22Rv1 (cell line): ENCODE results near the gene SFTPA1.
A peak's percentile ranks its signal among the peaks of the same experiment; 100 is the strongest.
"Not testable (repeated sequence)": the region's sequence is repeated elsewhere in the genome, so short reads cannot be mapped to it uniquely, and the experiment has no call there.

Experiments used
- H3K27ac ChIP-seq: fragments of 450-650 bp; 2 replicates; pipeline ENCODE4 v1.5.1; 2017
- CTCF ChIP-seq: fragments of 450-650 bp; IDR thresholded peaks from 2 replicates; pipeline ENCODE4 v1.5.1; 2017; ENCODE audit warnings: mild to moderate bottlenecking
- ZFX ChIP-seq: fragments of 450-650 bp; IDR thresholded peaks from 2 replicates; pipeline ENCODE4 v1.6.1; 2017; ENCODE audit warnings: antibody characterized with exemption, borderline replicate concordance

The SFTPA1 gene

GRCh38 chr10:79601939-79602338 lies 8.8 kb upstream of the SFTPA1 start:
- TF ChIP-seq CTCF (no peak), ZFX (no peak)
- no peak overlapping the region for H3K27ac ChIP-seq

- TF ChIP-seq CTCF (no peak), ZFX (no peak)
- no peak overlapping the region for H3K27ac ChIP-seq
Measured at GRCh38 chr10:79602953-79603352, 7.8 kb upstream of the SFTPA1 start.

- TF ChIP-seq CTCF (no peak), ZFX (no peak)
- H3K27ac ChIP-seq, result no peak overlapping the region
Measured at GRCh38 chr10:79604294-79604693, 6.4 kb upstream of the SFTPA1 start.

DNA sequence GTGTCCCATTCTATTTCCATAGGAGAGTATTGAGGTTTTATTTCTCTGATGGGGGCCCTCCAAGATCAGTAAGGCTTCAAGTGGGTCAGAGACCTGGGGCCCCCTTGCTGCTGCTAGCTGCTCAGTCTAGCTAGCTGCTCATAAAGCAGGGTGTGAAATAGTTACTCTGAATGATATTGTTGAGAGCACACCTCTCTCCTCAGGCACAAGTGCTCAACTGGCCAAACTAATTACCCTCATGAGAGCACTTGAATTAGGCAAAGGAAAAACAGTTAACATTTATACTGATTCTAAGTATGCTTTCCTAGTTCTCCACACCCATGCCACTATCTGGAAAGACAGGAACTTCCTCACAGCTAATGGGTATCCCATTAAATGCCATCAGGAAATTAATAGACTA lies 5.4 kb upstream of the SFTPA1 start:
- H3K27ac ChIP-seq, result no peak overlapping the region
- TF ChIP-seq ZFX (no peak), CTCF (no peak)

- no peak overlapping the region for H3K27ac ChIP-seq
- TF ChIP-seq ZFX (no peak), CTCF (peak; percentile 76)
Measured at GRCh38 chr10:79608505-79609375, 2.0 kb upstream of the SFTPA1 start.

GRCh38 chr10:79611193-79611976 lies 646 bp downstream of the SFTPA1 start:
- H3K27ac ChIP-seq, result not testable (repeated sequence)

DNA sequence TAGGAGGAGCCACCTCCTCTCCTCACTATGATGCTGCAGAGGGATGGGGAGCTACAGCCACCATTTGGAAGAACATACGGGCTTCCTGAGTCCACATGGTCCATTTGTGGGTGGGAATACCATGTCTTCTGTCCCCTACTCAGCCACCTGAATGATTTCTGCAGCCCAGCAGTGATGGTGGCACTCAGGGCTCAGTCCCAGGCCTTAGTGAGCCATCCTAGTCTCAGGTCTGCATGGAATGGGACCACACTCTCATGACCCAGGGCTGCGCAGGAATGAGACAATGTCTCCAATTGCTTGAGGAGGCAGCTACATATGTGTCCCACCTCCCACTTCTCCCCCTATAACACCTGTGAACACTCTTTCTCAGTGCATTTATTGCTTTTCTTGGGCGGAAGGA lies 4.8 kb downstream of the SFTPA1 start:
- no peak overlapping the region for H3K27ac ChIP-seq
- no peak for TF ChIP-seq CTCF

DNA sequence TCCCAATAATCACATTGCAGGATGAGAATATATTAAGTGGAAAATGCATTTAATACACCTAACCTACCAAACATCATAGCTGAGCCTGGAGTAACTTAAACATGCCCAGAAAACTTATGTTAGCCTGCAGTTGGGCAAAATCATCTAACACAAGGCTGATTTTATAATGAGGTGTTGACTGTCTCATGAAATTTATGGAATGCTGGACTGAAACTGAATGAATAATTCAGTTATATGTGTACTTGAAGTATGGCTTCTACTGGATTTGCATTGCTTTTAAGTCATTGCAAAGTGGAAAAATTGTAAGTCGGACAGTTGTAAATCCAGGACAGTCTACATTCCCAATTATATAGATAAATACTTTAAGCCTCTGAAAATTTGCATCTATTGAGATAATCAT lies 5.4 kb downstream of the SFTPA1 start:
- no peak overlapping the region for H3K27ac ChIP-seq
- no peak for TF ChIP-seq CTCF
- no peak for TF ChIP-seq ZFX

GRCh38 chr10:79623663-79624062 lies 12.9 kb downstream of the SFTPA1 start:
- H3K27ac ChIP-seq, result not testable (repeated sequence)
